WTC11 (cell line): ENCODE measurements around the gene MMP24.

Experiments used
- CREB1 ChIP-seq: sonication (generic); formaldehyde crosslinking; IDR thresholded peaks from 2 replicates; pipeline ENCODE4 v1.8.0; 2023; ENCODE audit warnings: mild to moderate bottlenecking, missing genetic modification reagents
- CREM ChIP-seq: sonication (generic); formaldehyde crosslinking; IDR thresholded peaks from 2 replicates; pipeline ENCODE4 v1.8.1; 2022; ENCODE audit warnings: mild to moderate bottlenecking, missing genetic modification reagents, moderate library complexity
- CTCF ChIP-seq: fragments of 200-600 bp; IDR thresholded peaks from 2 replicates; pipeline ENCODE4 v1.8.0; 2022; ENCODE audit warnings: antibody characterized with exemption
- JUN ChIP-seq: sonication (generic); formaldehyde crosslinking; IDR thresholded peaks from 2 replicates; pipeline ENCODE4 v1.8.0; 2023; ENCODE audit warnings: mild to moderate bottlenecking, missing genetic modification reagents
- NR2C2 ChIP-seq: sonication (generic); formaldehyde crosslinking; IDR thresholded peaks from 2 replicates; pipeline ENCODE4 v1.8.0; 2022; ENCODE audit warnings: mild to moderate bottlenecking, missing genetic modification reagents
- ZNF121 ChIP-seq: sonication (generic); formaldehyde crosslinking; IDR thresholded peaks from 2 replicates; pipeline ENCODE4 v1.8.0; 2023; ENCODE audit warnings: missing genetic modification reagents
- ZNF416 ChIP-seq: fragments of 250-450 bp; sonication (Bioruptor Pico); IDR thresholded peaks from 2 replicates; pipeline ENCODE4 v1.9.0; 2021; ENCODE audit warnings: mild to moderate bottlenecking, inconsistent platforms
- TF ChIP-seq, protein P1 (sequence below): sonication (generic); formaldehyde crosslinking; IDR thresholded peaks from 2 replicates; pipeline ENCODE4 v1.8.1; 2023; ENCODE audit warnings: mild to moderate bottlenecking, missing genetic modification reagents, moderate library complexity

GRCh38 chr20:35300469-35301262 is 74.2 kb downstream of the MMP24 start:
- TF ChIP-seq JUN (no peak), CTCF (no peak), CREB1 (CRISPR knock-in tag) (no peak), NR2C2 (CRISPR knock-in tag) (no peak), ZNF416 (no peak), CREM (CRISPR knock-in tag) (no peak), ZNF121 (CRISPR knock-in tag) (peak; percentile 87)
- TF ChIP-seq, protein P1, sequence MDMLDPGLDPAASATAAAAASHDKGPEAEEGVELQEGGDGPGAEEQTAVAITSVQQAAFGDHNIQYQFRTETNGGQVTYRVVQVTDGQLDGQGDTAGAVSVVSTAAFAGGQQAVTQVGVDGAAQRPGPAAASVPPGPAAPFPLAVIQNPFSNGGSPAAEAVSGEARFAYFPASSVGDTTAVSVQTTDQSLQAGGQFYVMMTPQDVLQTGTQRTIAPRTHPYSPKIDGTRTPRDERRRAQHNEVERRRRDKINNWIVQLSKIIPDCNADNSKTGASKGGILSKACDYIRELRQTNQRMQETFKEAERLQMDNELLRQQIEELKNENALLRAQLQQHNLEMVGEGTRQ: no peak
